ENCODE measurements around the gene MLLT3. TPM values are rescaled to one million over a fixed set of nuclear protein-coding genes. Genes with fewer than 3 reads are reported as not detected.

The MLLT3 gene
- total RNA-seq, 4 donors from 2014 or later: 4.0 to 6.4 (median 4.5) TPM

- H3K4me1 ChIP-seq: peaks cover 21 to 27% of the 10 kb centered on the region in 2 donors
- H3K27me3 ChIP-seq: no peaks in the 10 kb centered on the region
- intact Hi-C loops (cut with DNase I; ENCODE audit: low total_unique reads) (no loop called here), in situ Hi-C loops (cut with MboI; ENCODE audit: low sequenced_read_pairs in 4 of 4) (no loop called here)
- no peak overlapping the region for H3K27ac ChIP-seq
- no peak overlapping the region for H3K4me3 ChIP-seq
- TF ChIP-seq CTCF (IDR thresholded peaks at IDR 0.05 in 4 of 5, conservative IDR thresholded peaks at IDR 0.05 in 1 of 5) (no peak), POLR2A (IDR thresholded peaks at IDR 0.05) (no peak)
- DNase-seq (no peak), ATAC-seq (no peak)
- H3K9me3 ChIP-seq: no peaks in the 10 kb centered on the region
- H3K36me3 ChIP-seq: no peaks in the 10 kb centered on the region
Observed at GRCh38 chr9:20481437-20481836, 140.9 kb downstream of the MLLT3 start.

GRCh38 chr9:20480249-20480648 lies 142.1 kb downstream of the MLLT3 start:
- Histone ChIP-seq H3K27me3 (no peaks in the 10 kb centered on the region), H3K9me3 (no peaks in the 10 kb centered on the region), H3K4me1 (peaks cover 25 to 31% of the 10 kb centered on the region in 2 donors), H3K4me3 (no peak overlapping the region), H3K36me3 (no peaks in the 10 kb centered on the region), H3K27ac (no peak overlapping the region)
- no peak for TF ChIP-seq CTCF (IDR thresholded peaks at IDR 0.05 in 4 of 5, conservative IDR thresholded peaks at IDR 0.05 in 1 of 5)
- TF ChIP-seq POLR2A (IDR thresholded peaks at IDR 0.05): no peak
- intact Hi-C loops (cut with DNase I; ENCODE audit: low total_unique reads) (no loop called here), in situ Hi-C loops (cut with MboI; ENCODE audit: low sequenced_read_pairs in 4 of 4) (no loop called here)
- ATAC-seq (no peak), DNase-seq (no peak)

- H3K4me1 ChIP-seq: peaks cover 25 to 31% of the 10 kb centered on the region in 2 donors
- in situ Hi-C loops (cut with MboI; ENCODE audit: low sequenced_read_pairs in 4 of 4): no loop called here
- H3K27ac ChIP-seq: no peak overlapping the region
- TF ChIP-seq CTCF (IDR thresholded peaks at IDR 0.05 in 4 of 5, conservative IDR thresholded peaks at IDR 0.05 in 1 of 5) (no peak), POLR2A (IDR thresholded peaks at IDR 0.05) (no peak)
- H3K9me3 ChIP-seq: no peaks in the 10 kb centered on the region
- H3K36me3 ChIP-seq: no peaks in the 10 kb centered on the region
- ATAC-seq (peak in 1 of 2 donors; percentile 33), DNase-seq (no peak)
- intact Hi-C loops (cut with DNase I; ENCODE audit: low total_unique reads): loop anchor here (5.0 kb wide), 1 partner anchor 122 kb away; no protein-coding TSS in a partner anchor
- no peaks in the 10 kb centered on the region for H3K27me3 ChIP-seq
- no peak overlapping the region for H3K4me3 ChIP-seq
Observed at GRCh38 chr9:20479419-20480155, 142.7 kb downstream of the MLLT3 start.

- H3K4me1 ChIP-seq: peaks cover 31 to 37% of the 10 kb centered on the region in 2 donors
- no peaks in the 10 kb centered on the region for H3K36me3 ChIP-seq
- H3K27ac ChIP-seq: no peak overlapping the region
- intact Hi-C loops (cut with DNase I; ENCODE audit: low total_unique reads) (loop anchor here (5.0 kb wide), 1 partner anchor 121 kb away; no protein-coding TSS in a partner anchor), in situ Hi-C loops (cut with MboI; ENCODE audit: low sequenced_read_pairs in 4 of 4) (no loop called here)
- no peak overlapping the region for H3K4me3 ChIP-seq
- H3K9me3 ChIP-seq: no peaks in the 10 kb centered on the region
- DNase-seq: no peak
- H3K27me3 ChIP-seq: no peaks in the 10 kb centered on the region
- ATAC-seq: peak in 1 of 2 donors; percentile 52
- no peak for TF ChIP-seq POLR2A (IDR thresholded peaks at IDR 0.05)
- no peak for TF ChIP-seq CTCF (IDR thresholded peaks at IDR 0.05 in 4 of 5, conservative IDR thresholded peaks at IDR 0.05 in 1 of 5)
Observed at GRCh38 chr9:20478786-20479185, 143.5 kb downstream of the MLLT3 start.
